ENCODE results near the gene POLK.
"Not testable (repeated sequence)": the region's sequence is repeated elsewhere in the genome, so short reads cannot be mapped to it uniquely, and the experiment has no call there.

Gene POLK

DNA sequence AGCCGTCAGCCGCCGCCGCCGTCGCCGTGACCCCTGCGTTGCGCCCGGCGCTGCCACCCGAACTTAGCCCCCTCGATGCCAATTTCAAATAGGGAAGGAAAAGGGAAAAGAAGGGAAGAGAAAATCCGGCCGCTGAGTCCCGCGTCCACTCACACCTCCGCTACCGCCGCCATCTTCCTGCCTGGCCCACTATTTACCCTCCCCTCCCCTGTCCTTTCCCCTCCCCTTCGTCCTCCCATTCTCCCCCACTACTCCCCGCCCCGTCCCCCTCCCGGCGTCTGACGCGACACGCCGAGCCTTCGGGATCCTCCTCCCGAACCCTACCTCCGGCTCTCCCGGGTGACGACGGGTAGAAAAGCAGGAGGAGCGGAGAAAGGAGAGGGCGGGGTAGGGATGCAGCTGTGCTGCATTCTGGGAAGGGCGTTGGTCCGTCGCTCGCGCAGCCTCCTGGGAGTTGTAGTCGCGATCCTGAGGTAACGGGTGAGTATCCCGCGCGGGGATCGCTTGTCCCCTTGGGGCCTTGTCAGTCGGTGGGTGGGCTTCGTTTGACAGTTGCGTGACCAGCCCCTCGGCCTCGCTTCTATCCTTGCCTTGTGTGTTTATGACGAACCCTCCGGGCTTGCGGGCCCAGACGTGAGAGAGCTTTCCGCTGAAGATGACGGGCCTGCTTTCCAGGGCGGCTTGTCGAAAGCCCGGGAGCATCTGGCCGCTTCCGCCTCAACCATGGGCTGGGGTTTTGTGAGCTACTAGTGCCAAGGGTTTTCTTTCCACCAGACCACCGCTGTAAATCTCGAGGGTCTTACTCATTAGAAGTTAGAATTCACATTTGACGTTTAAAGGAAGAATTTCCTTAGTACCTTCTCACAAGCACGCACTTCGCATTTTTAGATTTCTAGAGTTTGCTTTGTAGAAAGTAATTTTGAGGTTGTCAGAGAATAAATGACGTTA, at the start of gene POLK, which contains the start of gene CERT1:
Gene POLK, plus strand, starts transcription at position 457 of the 948 bp plus-strand sequence.
Gene CERT1, minus strand, starts transcription at position 195 of the 948 bp plus-strand sequence. CDS start 422 bp downstream, outside the sequence.
- peak; percentile 95 for DNase-seq

GRCh38 chr5:75463726-75464125, 48.0 kb upstream of the POLK start:
- no peak for DNase-seq

DNA sequence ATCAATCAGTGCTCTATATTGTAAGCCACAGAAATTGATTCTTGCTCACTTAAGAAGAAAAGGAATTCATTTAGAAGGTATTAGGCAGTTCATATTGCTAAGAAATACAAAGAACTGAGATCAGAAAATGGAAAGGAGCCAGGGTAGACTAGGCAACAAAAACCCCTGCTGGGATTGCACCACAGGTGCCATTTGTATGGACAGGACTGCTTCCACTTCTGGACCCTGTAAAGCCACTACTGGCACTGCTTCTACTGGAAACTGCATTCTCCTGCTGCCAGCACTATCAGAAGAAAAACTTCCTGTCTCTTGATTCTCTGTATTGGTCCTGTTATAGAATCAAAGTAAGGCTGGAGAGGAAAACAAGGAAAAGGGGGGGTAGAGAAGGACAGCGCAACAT, 46.2 kb upstream of the POLK start:
- DNase-seq, result no peak

DNA sequence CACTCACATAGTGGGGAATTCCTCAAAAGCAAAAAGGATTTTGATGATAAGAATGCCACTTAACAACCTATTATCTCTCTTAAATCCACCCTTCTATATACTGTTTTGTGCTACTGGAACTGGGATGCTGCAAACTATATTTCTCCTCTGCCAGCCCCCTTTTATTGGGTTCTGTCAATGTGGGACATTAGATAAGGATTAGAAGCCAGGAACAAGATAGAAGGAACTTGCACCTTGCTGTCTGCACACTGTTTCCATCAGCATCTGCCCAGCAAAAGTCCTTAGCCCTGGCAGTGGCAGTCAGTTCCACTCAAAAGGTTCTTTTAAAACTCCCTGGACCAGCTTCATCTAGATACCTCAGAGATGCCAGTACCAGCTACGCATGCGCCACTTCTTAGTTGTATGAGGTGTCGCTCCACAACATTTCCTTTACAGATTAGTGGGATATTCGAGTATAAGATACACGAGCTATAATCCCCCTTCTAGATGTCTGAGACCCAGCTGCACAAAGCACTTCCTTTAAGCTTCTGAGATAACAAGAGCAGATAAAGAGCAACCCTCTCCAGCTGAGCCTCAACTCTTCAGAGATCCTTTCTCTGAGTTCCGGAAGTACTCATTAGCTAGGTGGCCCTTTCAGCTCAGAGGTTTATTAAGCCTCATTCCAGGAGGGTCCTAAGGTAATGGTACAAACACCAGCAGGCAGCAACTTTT, 45.5 kb upstream of the POLK start:
- no peak for DNase-seq

DNA sequence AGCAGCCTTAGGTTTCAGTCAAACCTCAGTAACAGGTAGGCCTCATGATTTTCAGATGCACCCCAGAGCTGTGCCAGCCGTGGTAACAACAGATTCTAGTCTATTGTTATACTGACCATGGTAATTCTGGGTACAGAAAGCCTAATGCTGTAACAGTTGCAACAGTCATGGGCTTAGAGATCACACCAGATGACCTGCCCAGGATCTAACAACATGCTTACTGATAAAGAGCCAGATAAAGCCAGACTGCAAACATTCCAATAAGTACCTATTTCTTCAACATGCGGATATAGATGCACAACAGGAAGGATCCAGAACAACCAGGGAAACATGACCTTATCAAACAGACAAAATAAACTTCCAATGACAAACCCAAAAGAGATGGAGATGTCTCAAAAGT, 43.1 kb upstream of the POLK start:
- no peak for DNase-seq

GRCh38 chr5:75469017-75469416, 42.7 kb upstream of the POLK start:
- no peak for DNase-seq

DNA sequence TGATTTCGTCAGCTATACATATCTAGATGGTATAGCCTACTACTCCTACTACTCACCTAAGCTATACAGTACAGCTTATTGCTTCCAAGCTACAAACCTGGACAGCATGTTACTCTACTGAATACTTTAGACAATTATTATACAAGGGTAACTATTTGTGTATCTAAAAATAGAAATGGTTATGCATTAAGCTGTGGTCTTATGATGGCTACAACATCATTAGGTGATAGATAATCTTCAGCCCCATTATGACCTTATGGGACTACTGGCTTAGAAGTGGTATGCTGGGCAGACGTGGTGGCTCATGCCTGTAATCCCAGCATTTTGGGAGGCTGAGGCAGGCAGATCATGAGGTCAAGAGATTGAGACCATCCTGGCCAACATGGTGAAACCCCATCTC, 40.5 kb upstream of the POLK start:
- DNase-seq, result no peak

DNA sequence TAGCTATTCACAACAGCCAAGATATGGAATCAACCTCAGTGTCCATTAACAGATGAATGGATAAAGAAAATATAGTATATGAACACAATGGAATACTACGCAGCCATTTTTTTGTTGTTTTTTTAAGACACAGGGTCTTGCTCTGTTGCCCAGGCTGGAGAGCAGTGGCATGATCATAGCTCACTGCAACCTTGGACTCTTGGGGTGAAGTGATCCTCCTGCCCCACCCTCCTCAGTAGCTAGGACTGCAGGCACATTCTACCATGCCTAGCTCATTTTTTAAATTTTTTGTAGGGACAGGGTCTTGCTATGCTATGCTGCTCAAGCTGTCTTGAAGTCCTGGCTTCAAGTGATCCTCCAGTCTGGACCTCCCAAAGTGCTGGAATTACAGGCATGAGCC, 38.7 kb upstream of the POLK start:
- DNase-seq, result no peak

- DNase-seq, result no peak
Observed at GRCh38 chr5:75473463-75473862, 38.2 kb upstream of the POLK start.

GRCh38 chr5:75475364-75475763, 36.3 kb upstream of the POLK start:
- DNase-seq, result no peak

DNA sequence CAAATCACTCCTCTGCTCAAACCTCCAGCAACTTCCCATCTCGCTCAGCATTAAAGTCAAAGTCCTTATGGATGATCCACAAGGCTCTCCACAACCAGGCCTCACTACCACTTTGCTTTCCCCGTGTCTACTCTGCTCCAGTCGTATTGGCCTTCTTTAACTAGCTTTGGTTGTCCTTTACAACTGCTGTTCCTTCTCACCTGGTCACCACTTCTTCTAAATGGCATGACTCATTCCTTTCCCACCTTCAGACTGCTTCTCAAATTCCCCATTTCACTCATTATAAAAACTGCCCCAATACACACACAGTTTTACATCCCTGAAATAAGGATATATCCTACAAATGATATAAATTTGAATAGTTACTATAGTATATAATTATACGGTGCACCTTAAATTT, 30.7 kb upstream of the POLK start:
- no peak for DNase-seq

GRCh38 chr5:75482482-75482881, 29.2 kb upstream of the POLK start:
- no peak for DNase-seq

DNA sequence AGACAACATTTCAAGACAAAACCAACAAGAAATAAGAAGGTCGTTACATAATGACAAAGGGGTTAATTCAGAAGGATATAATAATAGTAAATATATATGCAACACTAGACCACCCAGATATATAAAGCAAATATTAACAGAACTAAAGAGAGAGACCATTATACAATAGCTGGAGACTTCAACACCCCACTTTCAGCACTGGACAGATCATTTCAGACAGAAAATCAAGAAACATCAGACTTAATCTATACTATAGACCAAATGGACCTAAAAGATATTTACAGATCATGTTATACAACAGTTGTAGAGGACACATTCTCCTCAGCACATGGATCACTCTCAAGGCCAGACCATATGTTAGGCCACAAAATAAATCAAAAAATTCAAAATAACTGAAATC, 27.1 kb upstream of the POLK start:
- DNase-seq, result no peak

DNA sequence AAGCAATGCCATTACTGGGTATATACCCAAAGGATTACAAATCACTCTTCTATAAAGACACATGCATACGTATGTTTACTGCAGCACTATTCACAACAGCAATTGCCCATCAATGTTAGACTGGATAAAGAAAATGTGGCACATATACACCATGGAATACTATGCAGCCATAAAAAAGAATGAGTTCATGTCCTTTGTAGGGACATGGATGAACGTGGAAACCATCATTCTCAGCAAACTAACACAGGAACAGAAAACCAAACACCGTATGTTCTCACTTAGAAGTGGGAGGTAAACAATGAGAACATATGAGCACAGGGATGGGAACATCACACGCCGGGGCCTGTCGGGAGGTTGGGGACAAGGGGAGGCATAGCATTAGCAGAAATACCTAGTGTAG, 21.8 kb upstream of the POLK start:
- DNase-seq, result not testable (repeated sequence)

DNA sequence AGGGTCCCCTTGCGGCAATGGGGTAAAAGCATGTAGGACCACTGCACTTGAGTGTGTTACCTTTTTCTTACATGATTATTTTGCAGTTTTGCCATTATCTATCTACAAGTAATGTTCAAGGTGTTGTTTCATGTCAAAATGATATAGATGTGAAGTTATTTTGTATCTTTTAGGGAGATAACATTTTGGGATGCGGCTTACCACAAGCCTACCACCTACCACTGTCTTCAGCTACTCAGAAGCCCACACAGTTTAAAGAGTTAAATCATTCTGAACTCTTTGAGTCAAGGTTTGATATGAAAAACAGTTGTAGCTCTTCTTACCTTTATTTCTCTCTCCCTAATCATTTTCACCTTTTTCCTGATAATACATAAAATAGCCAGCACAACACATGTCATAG, 20.1 kb upstream of the POLK start:
- no peak for DNase-seq

DNA sequence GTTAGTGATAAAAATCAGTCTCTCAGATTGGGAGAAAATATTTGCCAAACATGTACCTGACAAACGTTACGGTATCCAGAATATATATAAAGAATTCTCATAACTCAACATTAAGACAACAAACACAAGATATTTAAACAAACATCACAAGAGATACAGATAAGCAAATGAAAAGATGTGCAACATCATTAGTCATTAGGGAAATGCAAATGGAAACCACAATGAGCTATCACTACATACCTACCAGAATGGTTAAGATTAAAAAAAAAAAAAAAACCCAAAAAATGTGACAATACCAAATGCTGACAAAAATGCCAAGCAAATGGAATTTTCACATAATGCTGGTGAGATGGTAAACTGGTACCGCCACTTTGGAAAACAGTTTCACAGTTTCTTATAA, 15.7 kb upstream of the POLK start:
- no peak for DNase-seq

- no peak for DNase-seq
Observed at GRCh38 chr5:75498208-75498777, 13.4 kb upstream of the POLK start.

DNA sequence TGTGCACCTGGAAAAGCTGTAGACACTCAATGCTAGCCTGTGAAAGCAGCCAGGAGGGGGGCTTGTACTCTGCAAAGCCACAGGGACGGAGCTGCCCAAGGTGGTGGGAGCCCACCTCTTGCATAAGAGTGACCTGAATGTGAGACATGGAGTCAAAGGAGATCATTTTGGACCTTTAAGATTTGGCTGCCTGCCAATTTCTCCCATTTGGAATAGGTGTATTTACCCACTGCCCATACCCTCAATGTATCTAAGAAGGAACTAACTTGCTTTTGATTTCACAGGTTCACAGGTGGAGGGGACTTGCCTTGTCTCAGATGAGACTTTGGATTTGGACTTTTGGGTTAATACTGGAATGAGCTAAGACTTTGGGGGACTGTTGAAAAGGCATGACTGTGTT, 12.8 kb upstream of the POLK start:
- not testable (repeated sequence) for DNase-seq

- DNase-seq, result not testable (repeated sequence)
Observed at GRCh38 chr5:75505112-75505511, 6.6 kb upstream of the POLK start.

DNA sequence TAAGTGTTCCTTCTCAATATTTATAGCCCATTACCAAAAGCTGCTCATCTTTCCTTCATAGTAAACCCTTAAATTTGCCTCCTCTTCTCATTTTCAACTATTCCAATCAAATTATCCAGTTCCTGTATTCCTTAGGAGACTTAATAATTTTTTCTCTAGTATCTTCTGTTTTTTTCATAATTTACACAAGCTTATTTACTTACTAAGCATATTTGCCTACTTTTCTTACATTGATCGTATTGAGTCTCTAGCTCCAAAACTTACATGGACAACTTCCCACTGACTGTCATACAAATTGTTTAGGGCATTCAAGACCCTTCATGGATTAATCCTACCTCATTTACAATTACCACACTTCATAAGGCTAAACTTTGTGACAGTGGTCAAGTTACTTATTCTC, 3.9 kb upstream of the POLK start:
- DNase-seq, result no peak

- no peak for DNase-seq
Observed at GRCh38 chr5:75509546-75509945, 2.1 kb upstream of the POLK start.

GRCh38 chr5:75509956-75510355, 1.7 kb upstream of the POLK start:
- peak; percentile 9 for DNase-seq

- no peak for DNase-seq
Observed at GRCh38 chr5:75510417-75510835, 1.3 kb upstream of the POLK start.

Measured in CD4-positive, alpha-beta T cell treated with Interferon gamma for 1 hour (primary cell).